OCI-LY3 (cell line): ENCODE data around the gene THRB.

Experiments used
- CTCF ChIP-seq: fragments of 200-600, 300-600 bp; sonication (generic); IDR thresholded peaks from 2 replicates; pipeline ENCODE4 v1.5.1; 2014; ENCODE audit warnings: antibody characterized with exemption, low read length, low read depth
- EZH2phosphoT487 ChIP-seq: fragments of 200-600 bp; shearing (Covaris generic); IDR thresholded peaks from 2 replicates; pipeline ENCODE4 v1.6.1; 2018; ENCODE audit warnings: antibody characterized with exemption, mixed run types, low read depth

- TF ChIP-seq CTCF (no peak), EZH2phosphoT487 (no peak)
Observed at GRCh38 chr3:24145981-24146822, 348.4 kb downstream of the THRB start.
